Stimulated activated CD8-positive, alpha-beta memory T cell treated with anti-CD3 and anti-CD28 coated beads, Interleukin-4, amount 100 ng/mL, for 4 hours (primary cell): ENCODE data around the gene PDHB.
A peak's percentile ranks its signal among the peaks of the same experiment; 100 is the strongest.

ENCODE experiments used
- DNase-seq, 2 donors: peaks; one replicate each; pipeline ENCODE4 v3.0.0-alpha.2; 2020; ENCODE audit warnings: low read depth in 2 of 2, low spot score in 1 of 2

The PDHB gene

GRCh38 chr3:58433400-58434167 is at the start of gene PDHB:
Gene PDHB, minus strand, starts transcription at chr3:58433832. Its CDS starts 23 bp downstream, at chr3:58433809.
- peak; percentile 66 to 77 for DNase-seq

GRCh38 chr3:58482917-58483636 is 49.4 kb upstream of the PDHB start:
- no peak for DNase-seq

- DNase-seq: no peak
These were observed 46.7 kb upstream of the PDHB start for GRCh38 chr3:58480309-58480708.

GRCh38 chr3:58478781-58479180 is 45.1 kb upstream of the PDHB start:
- no peak for DNase-seq

GRCh38 chr3:58474967-58475578 is 41.4 kb upstream of the PDHB start:
- no peak for DNase-seq

- no peak for DNase-seq
These were observed 40.8 kb upstream of the PDHB start for GRCh38 chr3:58474348-58474911.

GRCh38 chr3:58473275-58473674 is 39.6 kb upstream of the PDHB start:
- DNase-seq: no peak

- DNase-seq: peak; percentile 20 to 24
These were observed 37.6 kb upstream of the PDHB start for GRCh38 chr3:58471025-58471887.

- no peak for DNase-seq
These were observed 36.9 kb upstream of the PDHB start for GRCh38 chr3:58470363-58471024.

GRCh38 chr3:58469096-58469495 is 35.5 kb upstream of the PDHB start:
- no peak for DNase-seq

GRCh38 chr3:58466899-58467563 is 33.4 kb upstream of the PDHB start:
- DNase-seq: no peak

GRCh38 chr3:58464866-58465265 is 31.2 kb upstream of the PDHB start:
- no peak for DNase-seq

- DNase-seq: no peak
These were observed 30.3 kb upstream of the PDHB start for GRCh38 chr3:58463942-58464271.

- peak; percentile 42 to 60 for DNase-seq
These were observed 29.7 kb upstream of the PDHB start for GRCh38 chr3:58463181-58463941.

- DNase-seq: no peak
These were observed 29.2 kb upstream of the PDHB start for GRCh38 chr3:58462829-58463180.

- no peak for DNase-seq
These were observed 25.5 kb upstream of the PDHB start for GRCh38 chr3:58459160-58459559.

- DNase-seq: no peak
These were observed 18.5 kb upstream of the PDHB start for GRCh38 chr3:58452176-58452575.

- DNase-seq: no peak
These were observed 8.2 kb upstream of the PDHB start for GRCh38 chr3:58441514-58442450.
